IMR-90 (cell line): ENCODE results near the gene KCNK18. TPM values are rescaled to one million over a fixed set of nuclear protein-coding genes. Genes with fewer than 3 reads are reported as not detected.

Source experiments
- ATAC-seq: fragments of 200-7000 bp; cut with Tn5 transposase; 2 replicates; pipeline ENCODE4 v1.9.1; 2020; ENCODE audit warnings: low read depth, mild to moderate bottlenecking, moderate library complexity
- BruUV-seq: library from RNA; stranded (reverse); fragments of 400-500 nt; replicated peaks from 2 replicates; lab custom pipeline; 2021; lab: Mats Ljungman, UMichigan
- CTCF ChIA-PET: fragments of 300-600 bp; formaldehyde crosslinking; extraction: SDS; loops from one replicate; lab custom pipeline; 2021; ENCODE audit warnings: antibody characterized with exemption; lab: Yijun Ruan, JAX
- POLR2A ChIA-PET: fragments of 300-600 bp; sonication (Branson Sonifier 250); formaldehyde crosslinking; loops from one replicate; lab custom pipeline; 2022; ENCODE audit warnings: antibody characterized with exemption; ENCODE audit not compliant: unreplicated experiment; lab: Charles Lee
- DNase-seq: peaks from one replicate; pipeline ENCODE4 v3.0.0; 2013
- H2AFZ ChIP-seq: replicated peaks from 2 replicates; pipeline ENCODE3; 2013; ENCODE audit warnings: low read length, mild to moderate bottlenecking; ENCODE audit not compliant: poor library complexity
- H2AK5ac ChIP-seq: 2 replicates; pipeline ENCODE4 v1.6.1; 2013; ENCODE audit warnings: low read depth, low read length, inconsistent platforms
- H2AK9ac ChIP-seq: replicated peaks from 2 replicates; pipeline ENCODE3; 2013; ENCODE audit warnings: mild to moderate bottlenecking, low read depth, low read length, moderate library complexity; ENCODE audit not compliant: poor library complexity
- H2BK120ac ChIP-seq: 2 replicates; pipeline ENCODE4 v1.6.1; 2013; ENCODE audit warnings: low read depth, low read length, inconsistent platforms
- H2BK15ac ChIP-seq: 3 replicates; pipeline ENCODE4 v1.6.1; 2013; ENCODE audit warnings: low read depth, low read length, inconsistent platforms
- H2BK20ac ChIP-seq: 2 replicates; pipeline ENCODE4 v1.6.1; 2013; ENCODE audit warnings: low read depth, mild to moderate bottlenecking, inconsistent platforms, low read length, moderate library complexity
- H2BK5ac ChIP-seq: 2 replicates; pipeline ENCODE4 v1.6.1; 2013; ENCODE audit warnings: mild to moderate bottlenecking, low read depth, low read length, inconsistent platforms; ENCODE audit not compliant: poor library complexity, severe bottlenecking
- H3K14ac ChIP-seq: replicated peaks from 2 replicates; pipeline ENCODE4 v1.6.1; 2013; ENCODE audit warnings: low read depth, low read length, inconsistent platforms
- H3K18ac ChIP-seq: 2 replicates; pipeline ENCODE4 v1.6.1; 2013; ENCODE audit warnings: low read depth, low read length, control low read depth
- H3K23ac ChIP-seq: 2 replicates; pipeline ENCODE4 v1.6.1; 2013; ENCODE audit warnings: low read depth, low read length, inconsistent platforms
- H3K27ac ChIP-seq: 2 replicates; pipeline ENCODE4 v1.5.1; 2013; ENCODE audit warnings: mild to moderate bottlenecking, control low read depth, low read length; ENCODE audit not compliant: insufficient read depth
- H3K27me3 ChIP-seq: 2 replicates; pipeline ENCODE4 v1.6.1; 2013; ENCODE audit warnings: low read length; ENCODE audit not compliant: control insufficient read depth, insufficient read depth
- H3K36me3 ChIP-seq: 2 replicates; pipeline ENCODE4 v1.6.1; 2013; ENCODE audit warnings: low read length, mixed read lengths; ENCODE audit not compliant: control insufficient read depth, insufficient read depth
- H3K4ac ChIP-seq: 2 replicates; pipeline ENCODE4 v1.6.1; 2013; ENCODE audit warnings: low read depth, low read length, inconsistent platforms
- H3K4me1 ChIP-seq: 2 replicates; pipeline ENCODE4 v1.6.1; 2013; ENCODE audit warnings: low read length, mixed read lengths; ENCODE audit not compliant: control insufficient read depth, insufficient read depth
- H3K4me2 ChIP-seq: 2 replicates; pipeline ENCODE4 v1.6.1; 2013; ENCODE audit warnings: low read depth, mild to moderate bottlenecking, control low read depth, low read length, moderate library complexity
- H3K4me3 ChIP-seq: 2 replicates; pipeline ENCODE4 v1.5.1; 2013; ENCODE audit warnings: low read depth, mild to moderate bottlenecking, control low read depth, low read length, moderate library complexity; ENCODE audit not compliant: insufficient read depth
- H3K56ac ChIP-seq: 2 replicates; pipeline ENCODE4 v1.6.1; 2013; ENCODE audit warnings: low read length, inconsistent platforms; ENCODE audit not compliant: insufficient read depth; ENCODE audit errors: extremely low read depth
- H3K79me1 ChIP-seq, 2 experiments: 2 replicates each; pipeline ENCODE4 v1.6.1; 2013; ENCODE audit warnings: low read length in 2 of 2, inconsistent platforms in 1 of 2, low read depth in 1 of 2
- H3K9ac ChIP-seq: 2 replicates; pipeline ENCODE4 v1.6.1; 2013; ENCODE audit warnings: low read depth, low read length, control low read depth
- H3K9me1 ChIP-seq: 2 replicates; pipeline ENCODE4 v1.6.1; 2013; ENCODE audit warnings: low read length, inconsistent platforms; ENCODE audit not compliant: insufficient read depth
- H3K9me3 ChIP-seq: 2 replicates; pipeline ENCODE4 v1.6.1; 2013; ENCODE audit warnings: low read length; ENCODE audit not compliant: control insufficient read depth, insufficient read depth
- H4K20me1 ChIP-seq: 2 replicates; pipeline ENCODE4 v1.6.1; 2013; ENCODE audit warnings: low read length, inconsistent platforms; ENCODE audit not compliant: insufficient read depth
- H4K5ac ChIP-seq: 2 replicates; pipeline ENCODE4 v1.6.1; 2013; ENCODE audit warnings: mild to moderate bottlenecking, low read depth, low read length, control low read depth
- H4K8ac ChIP-seq, 2 experiments: 2 replicates each; pipeline ENCODE4 v1.6.1; 2013; ENCODE audit warnings: low read depth in 2 of 2, low read length in 2 of 2, control low read depth in 1 of 2, inconsistent platforms in 1 of 2
- H4K91ac ChIP-seq: 2 replicates; pipeline ENCODE4 v1.6.1; 2013; ENCODE audit warnings: low read depth, low read length, inconsistent platforms; ENCODE audit not compliant: insufficient read depth
- BHLHE40 ChIP-seq: fragments of 150-350 bp; IDR thresholded peaks from 2 replicates; pipeline ENCODE4 v1.6.1; 2016; ENCODE audit warnings: mild to moderate bottlenecking, low read depth, low read length
- CEBPB ChIP-seq: IDR thresholded peaks from 2 replicates; pipeline ENCODE4 v1.6.1; 2012; ENCODE audit warnings: low read depth, low read length, improper control_type of control experiment
- CHD1 ChIP-seq: IDR thresholded peaks from 2 replicates; pipeline ENCODE4 v1.6.1; 2012; ENCODE audit warnings: low read depth, low read length, improper control_type of control experiment
- MAFK ChIP-seq: IDR thresholded peaks from 2 replicates; pipeline ENCODE4 v1.6.1; 2012; ENCODE audit warnings: low read depth, low read length, improper control_type of control experiment
- MAZ ChIP-seq: IDR thresholded peaks from 2 replicates; pipeline ENCODE4 v1.6.1; 2012; ENCODE audit warnings: low read depth, mild to moderate bottlenecking, low read length, improper control_type of control experiment, moderate library complexity, borderline replicate concordance
- MXI1 ChIP-seq: IDR thresholded peaks from 2 replicates; pipeline ENCODE4 v1.6.1; 2012; ENCODE audit warnings: low read depth, mild to moderate bottlenecking, low read length, moderate library complexity, borderline replicate concordance
- NFE2L2 ChIP-seq: fragments of 150-350 bp; IDR thresholded peaks from 2 replicates; pipeline ENCODE4 v1.6.1; 2016; ENCODE audit warnings: low read depth, mild to moderate bottlenecking, low read length
- POLR2A ChIP-seq: IDR thresholded peaks from 2 replicates; pipeline ENCODE4 v1.6.1; 2012; ENCODE audit warnings: mild to moderate bottlenecking, low read depth, low read length
- RAD21 ChIP-seq: IDR thresholded peaks from 2 replicates; pipeline ENCODE4 v1.6.1; 2012; ENCODE audit warnings: low read length, improper control_type of control experiment
- RCOR1 ChIP-seq: IDR thresholded peaks from 2 replicates; pipeline ENCODE4 v1.6.1; 2012; ENCODE audit warnings: mild to moderate bottlenecking, low read length, improper control_type of control experiment; ENCODE audit not compliant: insufficient replicate concordance
- RFX5 ChIP-seq: IDR thresholded peaks from 2 replicates; pipeline ENCODE4 v1.8.0; 2012; ENCODE audit warnings: low read depth, mild to moderate bottlenecking, low read length, moderate library complexity
- WGBS, 2 experiments: methylation state at CpG; one replicate each; pipeline versions ENCODE4 v1.1.5 to v1.1.7; 2013; ENCODE audit warnings: missing lambda C conversion rate in 2 of 2; ENCODE audit not compliant: insufficient read length in 1 of 2; ENCODE audit errors: extremely low coverage in 2 of 2; 5-methylcytosine and 5-hydroxymethylcytosine counted together
- dilution Hi-C: fragments of 300-500 bp; cut with HindIII; formaldehyde crosslinking; loops from one replicate; pipeline ENCODE4 v1.14.3; 2018; ENCODE audit warnings: low sequenced_read_pairs; ENCODE audit not compliant: unreplicated experiment
- in situ Hi-C: fragments of 300-500 bp; cut with MboI; formaldehyde crosslinking; loops from 3 replicates; pipeline ENCODE4 v1.14.3; 2019; ENCODE audit warnings: low sequenced_read_pairs, inconsistent platforms, mixed read lengths
- intact Hi-C: fragments of 100-400 bp; cut with micrococcal nuclease; formaldehyde crosslinking; loops from 2 replicates; pipeline ENCODE4 v1.10.0; 2022
- polyA plus RNA-seq, 3 experiments: library from polyadenylated mRNA; depleted of rRNA; stranded (reverse); fragments of >200 nt; gene quantifications; 2 replicates each; pipeline ENCODE4 v1.2.3, GENCODE V29; 2012; ENCODE audit warnings: low replicate concordance in 1 of 3
- total RNA-seq: library from RNA; depleted of rRNA; stranded (reverse); fragments of >200 nt; gene quantifications from 2 replicates; pipeline ENCODE4 v1.2.3, GENCODE V29; 2012
- TF ChIP-seq, protein P1 (sequence below): conservative IDR thresholded peaks from 2 replicates; pipeline ENCODE4 v1.5.1; 2012; ENCODE audit warnings: mild to moderate bottlenecking, low read depth, low read length, improper control_type of control experiment
- TF ChIP-seq, protein P2 (sequence below): fragments of 150-350 bp; IDR thresholded peaks from 2 replicates; pipeline ENCODE4 v1.6.1; 2017; ENCODE audit warnings: mild to moderate bottlenecking, antibody characterized with exemption, low read length, low read depth
- TF ChIP-seq, protein P3 (sequence below): fragments of 150-350 bp; IDR thresholded peaks from 2 replicates; pipeline ENCODE4 v1.6.1; 2016; ENCODE audit warnings: low read depth, mild to moderate bottlenecking, low read length, moderate library complexity, borderline replicate concordance

The KCNK18 gene
- total and polyA plus RNA-seq, 2 of the 4 experiments (the other 2 are of a cell fraction), result not detected

DNA sequence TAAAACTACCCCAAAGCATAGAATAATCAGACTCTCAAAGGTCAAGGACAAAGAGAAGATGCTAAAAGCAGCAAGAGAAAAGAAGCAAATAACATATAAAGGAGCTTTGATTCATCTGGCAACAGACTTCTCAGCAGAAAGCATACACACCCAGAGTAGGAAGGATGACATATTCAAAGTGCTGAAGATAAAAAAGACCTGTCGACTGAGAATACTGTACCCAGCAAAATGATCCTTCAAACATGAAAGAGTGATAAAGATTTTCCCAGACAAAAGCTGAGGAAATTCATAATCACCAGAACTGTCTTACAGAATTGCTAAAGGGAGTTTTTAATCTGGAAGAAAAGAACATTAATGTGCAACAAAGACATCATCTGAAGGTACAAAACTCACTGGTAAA lies 14.9 kb downstream of the KCNK18 start:
- no peak overlapping the region for H2BK15ac ChIP-seq
- no peak for TF ChIP-seq MAZ
- no peak for TF ChIP-seq RAD21
- TF ChIP-seq NFE2L2, result no peak
- no peak for TF ChIP-seq RCOR1
- TF ChIP-seq BHLHE40, result no peak
- TF ChIP-seq POLR2A, result no peak
- TF ChIP-seq CEBPB, result no peak
- TF ChIP-seq, protein P1, sequence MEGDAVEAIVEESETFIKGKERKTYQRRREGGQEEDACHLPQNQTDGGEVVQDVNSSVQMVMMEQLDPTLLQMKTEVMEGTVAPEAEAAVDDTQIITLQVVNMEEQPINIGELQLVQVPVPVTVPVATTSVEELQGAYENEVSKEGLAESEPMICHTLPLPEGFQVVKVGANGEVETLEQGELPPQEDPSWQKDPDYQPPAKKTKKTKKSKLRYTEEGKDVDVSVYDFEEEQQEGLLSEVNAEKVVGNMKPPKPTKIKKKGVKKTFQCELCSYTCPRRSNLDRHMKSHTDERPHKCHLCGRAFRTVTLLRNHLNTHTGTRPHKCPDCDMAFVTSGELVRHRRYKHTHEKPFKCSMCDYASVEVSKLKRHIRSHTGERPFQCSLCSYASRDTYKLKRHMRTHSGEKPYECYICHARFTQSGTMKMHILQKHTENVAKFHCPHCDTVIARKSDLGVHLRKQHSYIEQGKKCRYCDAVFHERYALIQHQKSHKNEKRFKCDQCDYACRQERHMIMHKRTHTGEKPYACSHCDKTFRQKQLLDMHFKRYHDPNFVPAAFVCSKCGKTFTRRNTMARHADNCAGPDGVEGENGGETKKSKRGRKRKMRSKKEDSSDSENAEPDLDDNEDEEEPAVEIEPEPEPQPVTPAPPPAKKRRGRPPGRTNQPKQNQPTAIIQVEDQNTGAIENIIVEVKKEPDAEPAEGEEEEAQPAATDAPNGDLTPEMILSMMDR, result no peak
- TF ChIP-seq, protein P2, sequence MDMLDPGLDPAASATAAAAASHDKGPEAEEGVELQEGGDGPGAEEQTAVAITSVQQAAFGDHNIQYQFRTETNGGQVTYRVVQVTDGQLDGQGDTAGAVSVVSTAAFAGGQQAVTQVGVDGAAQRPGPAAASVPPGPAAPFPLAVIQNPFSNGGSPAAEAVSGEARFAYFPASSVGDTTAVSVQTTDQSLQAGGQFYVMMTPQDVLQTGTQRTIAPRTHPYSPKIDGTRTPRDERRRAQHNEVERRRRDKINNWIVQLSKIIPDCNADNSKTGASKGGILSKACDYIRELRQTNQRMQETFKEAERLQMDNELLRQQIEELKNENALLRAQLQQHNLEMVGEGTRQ, result no peak
- TF ChIP-seq MXI1, result no peak
- TF ChIP-seq, protein P3, sequence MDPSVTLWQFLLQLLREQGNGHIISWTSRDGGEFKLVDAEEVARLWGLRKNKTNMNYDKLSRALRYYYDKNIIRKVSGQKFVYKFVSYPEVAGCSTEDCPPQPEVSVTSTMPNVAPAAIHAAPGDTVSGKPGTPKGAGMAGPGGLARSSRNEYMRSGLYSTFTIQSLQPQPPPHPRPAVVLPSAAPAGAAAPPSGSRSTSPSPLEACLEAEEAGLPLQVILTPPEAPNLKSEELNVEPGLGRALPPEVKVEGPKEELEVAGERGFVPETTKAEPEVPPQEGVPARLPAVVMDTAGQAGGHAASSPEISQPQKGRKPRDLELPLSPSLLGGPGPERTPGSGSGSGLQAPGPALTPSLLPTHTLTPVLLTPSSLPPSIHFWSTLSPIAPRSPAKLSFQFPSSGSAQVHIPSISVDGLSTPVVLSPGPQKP, result no peak
- no peak for TF ChIP-seq RFX5
- no peak for TF ChIP-seq MAFK
- no peak for TF ChIP-seq CHD1
- H3K9me3 ChIP-seq, result no peaks in the 10 kb centered on the region
- H3K27ac ChIP-seq, result no peak overlapping the region
- H3K9ac ChIP-seq, result no peak overlapping the region
- H4K20me1 ChIP-seq, result no peaks in the 10 kb centered on the region
- H2AFZ ChIP-seq, result no peak overlapping the region
- H3K4me2 ChIP-seq, result no peak overlapping the region
- in situ Hi-C loops (loop anchor here (25.0 kb wide), 1 partner anchor 1025 kb away; no protein-coding TSS in a partner anchor), dilution Hi-C loops (no loop called here), intact Hi-C loops (loop anchor here (10.0 kb wide), 2 partner anchors 233 to 263 kb away; no protein-coding TSS in a partner anchor)
- no peak overlapping the region for H3K23ac ChIP-seq
- no peak for DNase-seq
- H2BK120ac ChIP-seq, result no peak overlapping the region
- H3K36me3 ChIP-seq, result no peaks in the 10 kb centered on the region
- H3K4ac ChIP-seq, result no peak overlapping the region
- no peak overlapping the region for H2AK9ac ChIP-seq
- H3K79me1 ChIP-seq, result no peaks in the 10 kb centered on the region
- peaks cover 5% of the 10 kb centered on the region for H3K27me3 ChIP-seq
- no peak overlapping the region for H4K91ac ChIP-seq
- no peak overlapping the region for H3K18ac ChIP-seq
- H2BK20ac ChIP-seq, result no peak overlapping the region
- no peak overlapping the region for H3K4me3 ChIP-seq
- ChIA-PET CTCF (no interaction called here), POLR2A (no interaction called here)
- H2BK5ac ChIP-seq, result no peak overlapping the region
- H3K9me1 ChIP-seq, result no peaks in the 10 kb centered on the region
- H3K4me1 ChIP-seq, result no peaks in the 10 kb centered on the region
- H4K5ac ChIP-seq, result no peak overlapping the region
- no CpG with 5 or more reads among the region's 1 CpG for WGBS, 2 experiments
- no peak overlapping the region for H2AK5ac ChIP-seq
- ATAC-seq, result no peak
- H3K56ac ChIP-seq, result no peak overlapping the region
- BruUV-seq, result no TSS peak
- no peak overlapping the region for H3K14ac ChIP-seq
- H4K8ac ChIP-seq, result no peak overlapping the region
